Sigmoid colon (tissue), 7 donors: Measurements from ENCODE around the gene ZNF134. TPM values are rescaled to one million over a fixed set of nuclear protein-coding genes. Genes with fewer than 3 reads are reported as not detected.
A peak's percentile ranks its signal among the peaks of the same experiment; 100 is the strongest.

Experiments used
- DNase-seq: peaks from one replicate; pipeline ENCODE4 v3.0.0-alpha.2; 2019
- H3K27ac ChIP-seq, 4 donors: fragments of 200-600 bp; sonication (generic); one replicate each; pipeline ENCODE4 v1.5.1; 2016 to 2019; ENCODE audit warnings: mild to moderate bottlenecking in 1 of 4
- H3K27me3 ChIP-seq, 3 donors: fragments of 200-600 bp; sonication (generic); one replicate each; pipeline ENCODE4 v1.5.1; 2019; ENCODE audit warnings: mild to moderate bottlenecking in 1 of 3
- H3K36me3 ChIP-seq, 4 donors: fragments of 200-600 bp; sonication (generic); one replicate each; pipeline ENCODE4 v1.5.1; 2016 to 2019
- H3K4me1 ChIP-seq, 4 donors: fragments of 200-600 bp; sonication (generic); one replicate each; pipeline ENCODE4 v1.5.1; 2017 to 2019
- H3K4me3 ChIP-seq, 4 donors: fragments of 200-600 bp; sonication (generic); one replicate each; pipeline ENCODE4 v1.5.1; 2017 to 2019; ENCODE audit warnings: mild to moderate bottlenecking in 2 of 4, moderate library complexity in 1 of 4
- H3K9me3 ChIP-seq, 4 donors: fragments of 200-600 bp in 3 of 4; sonication (generic) in 3 of 4; one replicate each; pipeline versions ENCODE4 v1.5.1 to v1.6.1; 2013 to 2019
- CTCF ChIP-seq, 4 experiments: fragments of 450-650 bp in 3 of 4; fragments of 200-600 bp in 1 of 4; IDR thresholded peaks; one replicate each; pipeline ENCODE4 v1.5.1; 2016 to 2019; ENCODE audit warnings: antibody characterized with exemption in 4 of 4, mild to moderate bottlenecking in 3 of 4, moderate library complexity in 2 of 4
- EP300 ChIP-seq, 4 donors: sonication (generic); formaldehyde crosslinking; IDR thresholded peaks; one replicate each; pipeline ENCODE4 v1.6.1; 2017; ENCODE audit warnings: antibody characterized with exemption in 4 of 4
- POLR2A ChIP-seq, 2 donors: fragments of 450-650 bp; IDR thresholded peaks; one replicate each; pipeline ENCODE4 v1.6.1; 2016; ENCODE audit warnings: antibody characterized with exemption in 2 of 2, mild to moderate bottlenecking in 2 of 2, moderate library complexity in 2 of 2
- POLR2AphosphoS5 ChIP-seq, 4 donors: sonication (generic); formaldehyde crosslinking; IDR thresholded peaks; one replicate each; pipeline ENCODE4 v1.6.1; 2017; ENCODE audit warnings: antibody characterized with exemption in 4 of 4
- WGBS, 2 donors: extraction: QIAGEN DNeasy Blood & Tissue Kit; methylation state at CpG; one replicate each; pipeline ENCODE4 v1.1.7; 2013; 5-methylcytosine and 5-hydroxymethylcytosine counted together
- intact Hi-C: fragments of 100-400 bp; cut with DNase I; formaldehyde crosslinking; loops from one replicate; pipeline ENCODE4 v1.15.1; 2023
- polyA plus RNA-seq, 3 donors: library from polyadenylated mRNA; stranded (reverse); fragments of 200-250 nt; gene quantifications; one replicate each; pipeline ENCODE4 v1.2.3, GENCODE V29; 2013
- total RNA-seq, 4 donors: library from RNA; depleted of rRNA; stranded (reverse); fragments of >200 nt; gene quantifications; one replicate each; pipeline ENCODE4 v1.1.0, GENCODE V29; 2016
- donor health status: healthy with polysubstance abuse.
- donor health status: Bipolar disorder and iron deficiency.
- donor health status: healthy.

ZNF134 gene
- total and polyA plus RNA-seq, 7 donors = 0.92 to 23.2 (median 10.8) TPM

DNA sequence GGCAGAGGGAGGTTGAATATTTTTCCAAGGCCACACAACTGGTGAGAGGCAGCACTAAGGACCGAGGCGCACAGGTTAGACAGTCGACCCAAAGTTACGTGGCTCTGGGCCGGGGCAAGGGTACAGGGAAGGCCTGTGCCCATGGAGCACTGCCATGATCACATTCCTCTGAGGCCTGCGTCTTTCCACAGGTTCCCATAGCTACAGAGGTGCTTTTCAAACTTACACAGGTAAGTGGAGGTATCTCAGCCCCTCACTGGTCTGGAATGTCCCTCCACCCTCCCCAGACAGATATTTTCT lies 19.7 kb downstream of the ZNF134 start:
- intact Hi-C loops = loop anchor here (2.0 to 5.0 kb wide), 2 partner anchors 47 to 51 kb away; partner anchors contain the start of genes ZIK1 and ZNF551
- peaks cover 11 to 55% (median 38%) of the 10 kb centered on the region in 4 donors for H3K36me3 ChIP-seq

DNA sequence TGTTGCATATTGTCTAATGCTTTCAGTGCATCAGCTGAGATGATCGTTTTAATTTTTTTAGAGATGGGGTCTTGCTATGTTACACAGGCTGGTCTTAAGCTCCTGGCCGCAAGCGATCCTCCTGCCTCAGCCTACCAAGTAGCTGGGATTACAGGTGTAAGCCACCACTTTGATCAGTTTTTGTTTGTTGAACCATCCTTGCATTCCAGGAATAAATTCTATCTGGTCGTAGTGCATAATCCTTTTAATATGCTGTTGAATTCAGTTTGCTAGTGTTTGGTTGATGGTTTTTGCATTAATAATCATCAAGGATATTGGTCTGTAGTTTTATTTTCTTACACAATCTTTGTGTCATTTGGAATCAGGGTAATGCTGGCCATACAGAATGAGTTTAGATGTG lies 23.3 kb downstream of the ZNF134 start:
- DNase-seq = no peak
- H3K4me3 ChIP-seq = no peak overlapping the region
- H3K9me3 ChIP-seq = peaks cover 25 to 49% (median 36%) of the 10 kb centered on the region in 4 donors
- no peaks in the 10 kb centered on the region for H3K27me3 ChIP-seq
- peaks cover 0 to 18% (median 10%) of the 10 kb centered on the region in 4 donors for H3K4me1 ChIP-seq
- TF ChIP-seq POLR2A (IDR thresholded peaks at IDR 0.05) = no peak
- TF ChIP-seq POLR2AphosphoS5 (IDR thresholded peaks at IDR 0.05) = no peak
- no peak for TF ChIP-seq CTCF (IDR thresholded peaks at IDR 0.05)
- TF ChIP-seq EP300 (IDR thresholded peaks at IDR 0.05) = no peak
- WGBS, 2 donors = 97 to 99% methylated on average over 4 of the region's 4 CpGs
- intact Hi-C loops = no loop called here
- H3K36me3 ChIP-seq = peaks cover 42 to 82% (median 70%) of the 10 kb centered on the region in 4 donors
- H3K27ac ChIP-seq = no peak overlapping the region

More for the DNA sequence above, 19.7 kb downstream of the ZNF134 start:
- peak overlapping the region; percentile 63 to 93 (median 80) for H3K4me3 ChIP-seq
- no peak for TF ChIP-seq EP300 (IDR thresholded peaks at IDR 0.05)
- no peak for TF ChIP-seq CTCF (IDR thresholded peaks at IDR 0.05)
- no peak for TF ChIP-seq POLR2A (IDR thresholded peaks at IDR 0.05)
- TF ChIP-seq POLR2AphosphoS5 (IDR thresholded peaks at IDR 0.05) = no peak
- peaks cover 8 to 27% (median 13%) of the 10 kb centered on the region in 4 donors for H3K9me3 ChIP-seq
- no peak for DNase-seq
- H3K27ac ChIP-seq = peak overlapping the region; percentile 85 to 89 (median 86)
- H3K4me1 ChIP-seq = peaks cover 0 to 18% (median 10%) of the 10 kb centered on the region in 4 donors
- 67 to 78% methylated on average over 6 of the region's 6 CpGs for whole genome bisulfite sequencing, 2 donors
- no peaks in the 10 kb centered on the region for H3K27me3 ChIP-seq

DNA sequence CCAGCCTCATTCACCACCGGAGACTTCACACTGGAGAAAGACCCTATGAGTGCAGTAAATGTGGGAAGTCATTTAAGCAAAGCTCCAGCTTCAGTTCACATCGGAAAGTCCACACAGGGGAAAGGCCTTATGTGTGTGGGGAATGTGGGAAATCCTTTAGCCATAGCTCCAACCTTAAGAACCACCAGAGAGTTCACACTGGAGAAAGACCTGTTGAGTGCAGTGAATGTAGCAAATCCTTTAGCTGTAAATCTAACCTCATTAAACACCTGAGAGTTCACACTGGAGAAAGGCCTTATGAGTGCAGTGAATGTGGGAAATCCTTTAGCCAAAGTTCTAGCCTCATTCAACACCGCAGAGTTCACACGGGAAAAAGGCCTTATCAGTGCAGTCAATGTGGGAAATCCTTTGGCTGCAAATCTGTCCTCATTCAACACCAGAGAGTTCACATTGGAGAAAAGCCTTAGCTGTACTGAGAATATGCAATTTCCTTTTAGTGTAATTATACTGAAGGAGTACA lies 27.7 kb downstream of the ZNF134 start:
- no peak overlapping the region for H3K27ac ChIP-seq
- no peak for TF ChIP-seq POLR2A (IDR thresholded peaks at IDR 0.05)
- no peak for TF ChIP-seq POLR2AphosphoS5 (IDR thresholded peaks at IDR 0.05)
- no peak for TF ChIP-seq CTCF (IDR thresholded peaks at IDR 0.05)
- no peak for TF ChIP-seq EP300 (IDR thresholded peaks at IDR 0.05)
- 96 to 98% methylated on average over 4 of the region's 4 CpGs for WGBS, 2 donors
- H3K36me3 ChIP-seq = peaks cover 40 to 70% (median 55%) of the 10 kb centered on the region in 4 donors
- intact Hi-C loops = no loop called here
- DNase-seq = no peak
- H3K27me3 ChIP-seq = no peaks in the 10 kb centered on the region
- H3K4me1 ChIP-seq = no peaks in the 10 kb centered on the region
- H3K9me3 ChIP-seq = peaks cover 22 to 54% (median 42%) of the 10 kb centered on the region in 4 donors
- H3K4me3 ChIP-seq = no peak overlapping the region

- intact Hi-C loops = no loop called here
- no peak overlapping the region for H3K27ac ChIP-seq
- H3K36me3 ChIP-seq = peaks cover 40 to 62% (median 47%) of the 10 kb centered on the region in 4 donors
- H3K27me3 ChIP-seq = no peaks in the 10 kb centered on the region
- H3K4me3 ChIP-seq = no peak overlapping the region
- TF ChIP-seq POLR2AphosphoS5 (IDR thresholded peaks at IDR 0.05) = no peak
- TF ChIP-seq POLR2A (IDR thresholded peaks at IDR 0.05) = no peak
- no peak for TF ChIP-seq EP300 (IDR thresholded peaks at IDR 0.05)
- no peak for TF ChIP-seq CTCF (IDR thresholded peaks at IDR 0.05)
- WGBS, 2 donors = 94 to 95% methylated on average over 4 of the region's 4 CpGs
- H3K4me1 ChIP-seq = no peaks in the 10 kb centered on the region
- DNase-seq = no peak
- H3K9me3 ChIP-seq = peaks cover 18 to 51% (median 35%) of the 10 kb centered on the region in 4 donors
These were observed 28.5 kb downstream of the ZNF134 start for GRCh38 chr19:57642396-57643046.
